ENCODE measurements around the gene AGXT.

Gene AGXT

DNA sequence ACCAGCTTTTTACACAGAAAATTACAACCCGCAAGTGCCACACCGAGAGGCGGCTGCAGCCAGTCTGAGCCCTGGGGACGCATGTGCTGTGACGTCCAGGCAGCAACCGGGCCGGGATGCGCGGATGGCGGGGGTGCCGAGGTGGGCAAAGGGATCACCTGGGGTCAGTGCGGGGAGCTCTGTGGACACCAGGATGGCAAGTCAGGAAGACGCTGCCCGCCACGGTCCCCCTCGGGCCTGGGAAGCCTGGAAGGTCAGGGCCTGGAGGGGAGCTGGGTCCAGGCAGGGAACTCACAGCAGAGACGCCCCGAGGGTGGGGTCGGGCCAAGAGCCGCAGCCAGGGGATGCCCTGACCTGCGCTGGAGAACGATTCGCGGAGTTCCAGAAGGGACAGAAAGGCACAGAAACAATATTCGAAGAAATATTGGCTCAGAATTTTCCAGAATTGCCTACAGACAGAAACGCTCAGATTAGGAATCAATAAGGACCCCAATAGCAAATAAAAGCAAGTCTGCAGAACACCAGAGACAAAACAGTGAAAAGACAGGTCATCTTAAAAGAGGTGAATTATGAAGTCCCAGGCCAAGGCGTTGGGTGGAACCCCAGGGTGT lies 36.9 kb upstream of the AGXT start:
- Histone ChIP-seq H3K27me3 (ENCODE audit: insufficient read depth, poor library complexity, severe bottlenecking) (peaks cover 32% of the 10 kb centered on the region), H3K4me1 (ENCODE audit: insufficient read depth, poor library complexity, severe bottlenecking) (no peaks in the 10 kb centered on the region)
- no peak for ATAC-seq (ENCODE audit: low read depth)

GRCh38 chr2:240832205-240832727 lies 36.4 kb upstream of the AGXT start:
- Histone ChIP-seq H3K4me1 (ENCODE audit: insufficient read depth, poor library complexity, severe bottlenecking) (no peaks in the 10 kb centered on the region), H3K9me3 (ENCODE audit: severe bottlenecking) (no peaks in the 10 kb centered on the region), H3K27ac (ENCODE audit: poor library complexity, severe bottlenecking) (no peak overlapping the region), H3K27me3 (ENCODE audit: insufficient read depth, poor library complexity, severe bottlenecking) (peaks cover 30% of the 10 kb centered on the region), H3K4me3 (ENCODE audit: severe bottlenecking) (no peak overlapping the region), H3K36me3 (ENCODE audit: low read depth) (no peaks in the 10 kb centered on the region)
- TF ChIP-seq, protein P1, sequence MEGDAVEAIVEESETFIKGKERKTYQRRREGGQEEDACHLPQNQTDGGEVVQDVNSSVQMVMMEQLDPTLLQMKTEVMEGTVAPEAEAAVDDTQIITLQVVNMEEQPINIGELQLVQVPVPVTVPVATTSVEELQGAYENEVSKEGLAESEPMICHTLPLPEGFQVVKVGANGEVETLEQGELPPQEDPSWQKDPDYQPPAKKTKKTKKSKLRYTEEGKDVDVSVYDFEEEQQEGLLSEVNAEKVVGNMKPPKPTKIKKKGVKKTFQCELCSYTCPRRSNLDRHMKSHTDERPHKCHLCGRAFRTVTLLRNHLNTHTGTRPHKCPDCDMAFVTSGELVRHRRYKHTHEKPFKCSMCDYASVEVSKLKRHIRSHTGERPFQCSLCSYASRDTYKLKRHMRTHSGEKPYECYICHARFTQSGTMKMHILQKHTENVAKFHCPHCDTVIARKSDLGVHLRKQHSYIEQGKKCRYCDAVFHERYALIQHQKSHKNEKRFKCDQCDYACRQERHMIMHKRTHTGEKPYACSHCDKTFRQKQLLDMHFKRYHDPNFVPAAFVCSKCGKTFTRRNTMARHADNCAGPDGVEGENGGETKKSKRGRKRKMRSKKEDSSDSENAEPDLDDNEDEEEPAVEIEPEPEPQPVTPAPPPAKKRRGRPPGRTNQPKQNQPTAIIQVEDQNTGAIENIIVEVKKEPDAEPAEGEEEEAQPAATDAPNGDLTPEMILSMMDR (IDR thresholded peaks at IDR 0.05; ENCODE audit: poor library complexity, severe bottlenecking): no peak
- DNase-seq (ENCODE audit: low spot score) (peak; percentile 89), ATAC-seq (ENCODE audit: low read depth) (peak; percentile 86)

More for the DNA sequence above, 36.9 kb upstream of the AGXT start:
- TF ChIP-seq, protein P1 (IDR thresholded peaks at IDR 0.05; ENCODE audit: poor library complexity, severe bottlenecking): no peak
- Histone ChIP-seq H3K36me3 (ENCODE audit: low read depth) (no peaks in the 10 kb centered on the region), H3K4me3 (ENCODE audit: severe bottlenecking) (no peak overlapping the region), H3K27ac (ENCODE audit: poor library complexity, severe bottlenecking) (no peak overlapping the region), H3K9me3 (ENCODE audit: severe bottlenecking) (no peaks in the 10 kb centered on the region)
- DNase-seq (ENCODE audit: low spot score): peak; percentile 40

GRCh38 chr2:240832921-240833494 lies 35.6 kb upstream of the AGXT start:
- Histone ChIP-seq H3K9me3 (ENCODE audit: severe bottlenecking) (no peaks in the 10 kb centered on the region), H3K27ac (ENCODE audit: poor library complexity, severe bottlenecking) (no peak overlapping the region), H3K27me3 (ENCODE audit: insufficient read depth, poor library complexity, severe bottlenecking) (peaks cover 30% of the 10 kb centered on the region)

GRCh38 chr2:240833724-240834285 lies 34.8 kb upstream of the AGXT start:
- no peak for ATAC-seq (ENCODE audit: low read depth)
- TF ChIP-seq, protein P1 (IDR thresholded peaks at IDR 0.05; ENCODE audit: poor library complexity, severe bottlenecking): no peak

More at GRCh38 chr2:240832921-240833494, 35.6 kb upstream of the AGXT start:
- TF ChIP-seq, protein P1 (IDR thresholded peaks at IDR 0.05; ENCODE audit: poor library complexity, severe bottlenecking): no peak
- Histone ChIP-seq H3K36me3 (ENCODE audit: low read depth) (no peaks in the 10 kb centered on the region), H3K4me1 (ENCODE audit: insufficient read depth, poor library complexity, severe bottlenecking) (no peaks in the 10 kb centered on the region), H3K4me3 (ENCODE audit: severe bottlenecking) (no peak overlapping the region)
- no peak for DNase-seq (ENCODE audit: low spot score)
- ATAC-seq (ENCODE audit: low read depth): no peak

More at GRCh38 chr2:240833724-240834285, 34.8 kb upstream of the AGXT start:
- Histone ChIP-seq H3K27ac (ENCODE audit: poor library complexity, severe bottlenecking) (no peak overlapping the region), H3K27me3 (ENCODE audit: insufficient read depth, poor library complexity, severe bottlenecking) (peaks cover 27% of the 10 kb centered on the region), H3K36me3 (ENCODE audit: low read depth) (no peaks in the 10 kb centered on the region), H3K4me1 (ENCODE audit: insufficient read depth, poor library complexity, severe bottlenecking) (no peaks in the 10 kb centered on the region), H3K4me3 (ENCODE audit: severe bottlenecking) (no peak overlapping the region), H3K9me3 (ENCODE audit: severe bottlenecking) (no peaks in the 10 kb centered on the region)
- DNase-seq (ENCODE audit: low spot score): no peak

All from RWPE2 (cell line).